Measurements from ENCODE around the gene CAMK1D. TPM values are rescaled to one million over a fixed set of nuclear protein-coding genes. Genes with fewer than 3 reads are reported as not detected.

The CAMK1D gene
- total RNA-seq, 4 donors from 2014 or later: 29.7 to 36.7 (median 33.3) TPM

DNA sequence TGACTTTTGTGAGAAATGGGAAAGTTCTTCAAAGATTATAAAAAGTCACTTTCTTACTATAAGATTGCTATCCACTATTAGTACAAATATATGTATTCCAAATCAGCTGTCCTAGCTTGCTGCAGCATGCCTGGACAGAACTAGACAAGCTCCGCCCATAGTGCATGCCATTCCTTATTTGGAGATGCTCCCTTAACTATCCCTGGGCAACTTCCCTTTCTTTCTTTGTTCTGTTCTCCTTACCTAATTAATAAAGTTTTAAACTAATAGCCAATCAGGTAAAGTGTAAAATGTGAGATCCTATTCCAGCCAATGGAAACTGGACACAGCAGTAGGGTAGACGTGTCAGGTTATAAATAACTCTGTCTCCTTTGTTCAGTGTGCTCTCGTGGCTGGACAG is 281.9 kb downstream of the CAMK1D start:
- 72 to 73% methylated on average over 3 of the region's 3 CpGs for WGBS, 2 donors
- intact Hi-C loops (cut with DNase I; ENCODE audit: low total_unique reads): no loop called here
- no peak for DNase-seq (ENCODE audit: low spot score in 2 of 2)

DNA sequence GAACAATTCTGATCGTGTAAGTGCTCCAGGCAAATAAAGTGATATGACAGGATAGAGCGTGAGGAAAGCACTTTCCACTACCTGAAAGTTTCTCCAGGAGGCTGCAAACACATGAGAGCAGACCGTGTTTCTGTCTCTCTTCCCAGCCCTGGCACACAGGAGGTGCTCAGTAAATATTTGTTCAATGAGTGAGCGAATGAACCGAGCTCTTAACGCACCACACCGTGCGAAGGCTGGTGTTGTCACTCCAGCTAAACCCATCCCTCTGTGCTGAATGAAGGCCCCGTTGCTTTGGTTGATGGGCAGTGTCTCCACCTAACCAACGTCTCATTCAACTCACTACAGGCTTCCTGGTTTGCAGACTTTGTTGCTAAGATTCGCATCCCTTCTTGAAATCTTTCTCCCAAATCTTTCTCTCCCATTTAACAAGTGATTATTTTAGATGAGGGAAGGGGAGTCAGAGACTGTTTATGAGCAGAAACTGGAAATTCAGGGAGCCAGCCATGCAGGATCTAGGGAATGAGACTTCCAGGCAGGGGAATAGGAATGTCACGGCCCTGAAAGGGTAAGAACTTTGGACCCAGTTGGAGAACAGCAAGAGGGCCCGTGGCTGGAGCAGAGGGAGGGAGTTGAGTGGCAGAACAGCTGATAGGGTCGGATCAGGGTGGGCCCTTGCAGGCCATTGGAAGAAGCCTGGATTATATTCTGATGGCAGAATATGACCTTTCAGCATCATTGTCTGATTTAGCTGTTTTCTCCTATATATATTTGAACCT is 282.6 kb downstream of the CAMK1D start:
- intact Hi-C loops (cut with DNase I; ENCODE audit: low total_unique reads): no loop called here
- no peak for TF ChIP-seq POLR2A (IDR thresholded peaks at IDR 0.05)
- TF ChIP-seq, protein P1, sequence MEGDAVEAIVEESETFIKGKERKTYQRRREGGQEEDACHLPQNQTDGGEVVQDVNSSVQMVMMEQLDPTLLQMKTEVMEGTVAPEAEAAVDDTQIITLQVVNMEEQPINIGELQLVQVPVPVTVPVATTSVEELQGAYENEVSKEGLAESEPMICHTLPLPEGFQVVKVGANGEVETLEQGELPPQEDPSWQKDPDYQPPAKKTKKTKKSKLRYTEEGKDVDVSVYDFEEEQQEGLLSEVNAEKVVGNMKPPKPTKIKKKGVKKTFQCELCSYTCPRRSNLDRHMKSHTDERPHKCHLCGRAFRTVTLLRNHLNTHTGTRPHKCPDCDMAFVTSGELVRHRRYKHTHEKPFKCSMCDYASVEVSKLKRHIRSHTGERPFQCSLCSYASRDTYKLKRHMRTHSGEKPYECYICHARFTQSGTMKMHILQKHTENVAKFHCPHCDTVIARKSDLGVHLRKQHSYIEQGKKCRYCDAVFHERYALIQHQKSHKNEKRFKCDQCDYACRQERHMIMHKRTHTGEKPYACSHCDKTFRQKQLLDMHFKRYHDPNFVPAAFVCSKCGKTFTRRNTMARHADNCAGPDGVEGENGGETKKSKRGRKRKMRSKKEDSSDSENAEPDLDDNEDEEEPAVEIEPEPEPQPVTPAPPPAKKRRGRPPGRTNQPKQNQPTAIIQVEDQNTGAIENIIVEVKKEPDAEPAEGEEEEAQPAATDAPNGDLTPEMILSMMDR (IDR thresholded peaks at IDR 0.05): no peak
- no peak for DNase-seq (ENCODE audit: low spot score in 2 of 2)

More for the DNA sequence above, 281.9 kb downstream of the CAMK1D start:
- H3K4me3 ChIP-seq (ENCODE audit: low read depth, poor library complexity, severe bottlenecking): no peak overlapping the region
- TF ChIP-seq POLR2A (IDR thresholded peaks at IDR 0.05): no peak
- TF ChIP-seq, protein P1 (IDR thresholded peaks at IDR 0.05): no peak

DNA sequence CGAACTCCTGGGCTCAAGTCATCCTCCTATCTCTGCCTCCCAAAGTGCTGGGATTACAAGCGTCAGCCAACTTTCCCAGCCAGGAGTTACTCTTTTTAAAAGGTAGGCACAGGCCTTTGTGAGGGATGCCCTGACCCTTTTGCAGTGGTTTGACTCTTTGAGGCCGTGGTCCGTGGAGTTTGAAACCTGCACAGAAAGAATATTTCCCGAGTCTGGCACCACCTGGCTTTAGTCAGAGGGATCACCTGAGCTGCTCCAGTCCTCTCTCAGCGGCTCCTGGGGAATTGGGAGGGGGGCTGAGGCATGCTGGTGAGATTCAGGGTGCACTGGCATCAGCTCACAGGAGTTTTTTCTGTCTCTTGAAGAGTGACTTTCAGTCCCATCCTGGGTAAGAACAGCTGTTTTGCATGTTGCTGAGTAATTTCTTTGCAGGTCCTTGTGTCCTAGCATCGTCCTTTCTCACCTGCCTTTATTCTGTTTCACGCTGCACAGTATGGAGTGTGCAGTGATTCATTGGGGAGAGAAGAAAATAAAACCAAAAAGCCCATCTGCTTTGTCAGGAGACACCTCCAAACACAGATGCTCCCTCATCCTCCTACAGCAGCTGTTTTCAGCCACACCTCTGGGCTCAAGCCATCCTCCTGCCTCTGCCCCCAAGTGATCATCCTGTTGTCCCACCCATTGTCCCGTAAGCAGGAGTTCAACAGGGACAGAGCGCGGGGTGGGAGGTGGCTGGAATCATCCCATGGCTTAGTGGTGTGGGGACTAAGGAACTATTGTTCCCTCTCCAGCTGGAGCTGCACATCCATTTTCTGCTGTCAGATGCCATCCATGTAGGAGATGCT is 284.7 kb downstream of the CAMK1D start:
- no peak for TF ChIP-seq POLR2A (IDR thresholded peaks at IDR 0.05)
- TF ChIP-seq, protein P1 (IDR thresholded peaks at IDR 0.05): no peak
- peak in 1 of 2 donors; percentile 45 for DNase-seq (ENCODE audit: low spot score in 2 of 2)
- no peak overlapping the region for H3K4me3 ChIP-seq (ENCODE audit: low read depth, poor library complexity, severe bottlenecking)
- WGBS, 2 donors: 85 to 91% methylated on average over 11 of the region's 11 CpGs
- intact Hi-C loops (cut with DNase I; ENCODE audit: low total_unique reads): no loop called here

More for the DNA sequence above, 282.6 kb downstream of the CAMK1D start:
- no peak overlapping the region for H3K4me3 ChIP-seq (ENCODE audit: low read depth, poor library complexity, severe bottlenecking)
- WGBS, 2 donors: 91% methylated on average over 14 of the region's 14 CpGs

DNA sequence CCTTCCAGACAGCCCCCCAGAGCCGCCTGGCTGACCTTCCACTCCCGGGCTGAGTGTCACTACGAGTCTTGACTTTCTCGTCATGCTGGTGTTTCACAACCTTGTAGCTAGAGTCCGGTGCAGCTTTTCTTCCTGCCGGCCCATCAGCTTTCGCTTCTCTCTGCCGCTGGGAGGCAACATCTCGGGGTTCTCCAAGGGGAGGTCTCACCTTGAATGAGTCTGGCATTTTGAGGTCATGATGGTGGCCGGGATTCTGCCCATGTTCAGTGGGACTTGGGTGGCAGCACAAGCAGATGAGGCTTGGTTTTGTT is 285.2 kb downstream of the CAMK1D start:
- 79 to 88% methylated on average over 10 of the region's 10 CpGs for WGBS, 2 donors
- no peak overlapping the region for H3K4me3 ChIP-seq (ENCODE audit: low read depth, poor library complexity, severe bottlenecking)
- intact Hi-C loops (cut with DNase I; ENCODE audit: low total_unique reads): no loop called here
- no peak for TF ChIP-seq POLR2A (IDR thresholded peaks at IDR 0.05)
- TF ChIP-seq, protein P1 (IDR thresholded peaks at IDR 0.05): no peak
- peak in 1 of 2 donors; percentile 79 for DNase-seq (ENCODE audit: low spot score in 2 of 2)

DNA sequence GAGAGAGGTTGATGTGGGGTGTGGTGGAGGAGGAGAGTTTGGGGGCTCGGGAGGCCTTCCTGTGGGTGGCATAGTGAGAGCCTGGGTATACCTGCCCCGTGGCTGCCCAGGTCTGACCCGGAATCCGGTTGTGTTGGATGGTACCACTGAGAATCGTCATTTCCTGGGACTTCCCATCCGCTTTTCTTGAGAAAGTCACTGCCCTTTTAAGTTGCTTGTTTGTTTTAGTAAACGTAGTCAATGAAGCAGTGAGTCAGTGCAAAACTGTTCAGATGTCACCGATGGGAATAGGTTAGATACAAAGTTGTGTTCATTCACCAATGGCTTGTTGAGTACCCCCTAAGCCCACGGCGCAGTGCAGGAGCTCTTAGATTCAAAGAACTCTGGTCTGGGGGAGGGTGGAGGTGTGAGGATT is 285.8 kb downstream of the CAMK1D start:
- no peak for TF ChIP-seq POLR2A (IDR thresholded peaks at IDR 0.05)
- TF ChIP-seq, protein P1 (IDR thresholded peaks at IDR 0.05): no peak
- DNase-seq (ENCODE audit: low spot score in 2 of 2): peak in 1 of 2 donors; percentile 76
- WGBS, 2 donors: 84 to 86% methylated on average over 10 of the region's 10 CpGs
- no peak overlapping the region for H3K4me3 ChIP-seq (ENCODE audit: low read depth, poor library complexity, severe bottlenecking)
- intact Hi-C loops (cut with DNase I; ENCODE audit: low total_unique reads): no loop called here
